Subcutaneous adipose tissue (tissue), 4 donors: ENCODE data around the gene ZBTB39. TPM values are rescaled to one million over a fixed set of nuclear protein-coding genes. Genes with fewer than 3 reads are reported as not detected.

Experiments
- total RNA-seq, 4 donors: library from RNA; depleted of rRNA; stranded (reverse); fragments of >200 nt; gene quantifications; one replicate each; pipeline ENCODE4 v1.1.0, GENCODE V29; 2016
- TF ChIP-seq, protein P1 (sequence below): fragments of 450-650 bp; IDR thresholded peaks from one replicate; pipeline ENCODE4 v1.5.1; 2016; ENCODE audit warnings: low read depth, mild to moderate bottlenecking, control low read depth, antibody characterized with exemption, moderate library complexity

ZBTB39 gene
- total RNA-seq, 4 donors from 2014 or later: 4.0 to 4.6 (median 4.4) TPM

DNA sequence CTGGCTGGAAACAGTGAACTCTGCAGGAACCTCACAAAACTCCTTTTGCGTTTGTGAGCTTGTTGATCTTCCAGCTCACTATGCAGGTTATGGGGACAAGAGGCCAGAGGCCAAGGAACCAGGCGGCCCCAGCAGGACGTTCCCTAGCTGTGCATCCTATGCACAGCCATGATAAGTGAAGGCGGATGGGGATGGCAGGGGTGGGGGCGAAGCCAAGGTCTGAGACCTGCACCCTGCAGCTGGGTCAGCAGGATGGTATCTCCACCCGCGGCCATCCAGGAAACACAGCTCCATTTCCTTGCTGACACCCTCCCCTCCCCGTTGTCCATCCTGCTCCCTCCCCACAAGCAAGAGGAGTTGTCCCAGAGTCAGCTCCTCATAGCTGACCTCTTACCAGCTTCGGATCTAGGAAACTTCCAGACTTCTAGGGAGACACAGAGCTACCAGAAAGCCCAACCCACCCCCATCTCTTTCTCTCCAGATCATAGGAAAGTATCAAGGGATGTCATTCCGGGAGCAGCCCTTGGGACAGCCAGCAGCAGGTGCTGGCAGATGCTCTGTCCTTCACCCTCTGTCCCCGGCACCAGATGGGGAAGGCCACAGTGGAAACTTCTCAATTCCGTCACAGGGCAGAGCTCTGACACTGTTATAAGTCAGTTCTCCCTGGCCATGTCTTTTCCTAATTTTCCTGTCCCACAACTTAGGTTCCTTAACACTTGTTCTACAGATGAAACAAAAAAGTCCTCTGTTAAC is 9.4 kb downstream of the ZBTB39 start:
- TF ChIP-seq, protein P1, sequence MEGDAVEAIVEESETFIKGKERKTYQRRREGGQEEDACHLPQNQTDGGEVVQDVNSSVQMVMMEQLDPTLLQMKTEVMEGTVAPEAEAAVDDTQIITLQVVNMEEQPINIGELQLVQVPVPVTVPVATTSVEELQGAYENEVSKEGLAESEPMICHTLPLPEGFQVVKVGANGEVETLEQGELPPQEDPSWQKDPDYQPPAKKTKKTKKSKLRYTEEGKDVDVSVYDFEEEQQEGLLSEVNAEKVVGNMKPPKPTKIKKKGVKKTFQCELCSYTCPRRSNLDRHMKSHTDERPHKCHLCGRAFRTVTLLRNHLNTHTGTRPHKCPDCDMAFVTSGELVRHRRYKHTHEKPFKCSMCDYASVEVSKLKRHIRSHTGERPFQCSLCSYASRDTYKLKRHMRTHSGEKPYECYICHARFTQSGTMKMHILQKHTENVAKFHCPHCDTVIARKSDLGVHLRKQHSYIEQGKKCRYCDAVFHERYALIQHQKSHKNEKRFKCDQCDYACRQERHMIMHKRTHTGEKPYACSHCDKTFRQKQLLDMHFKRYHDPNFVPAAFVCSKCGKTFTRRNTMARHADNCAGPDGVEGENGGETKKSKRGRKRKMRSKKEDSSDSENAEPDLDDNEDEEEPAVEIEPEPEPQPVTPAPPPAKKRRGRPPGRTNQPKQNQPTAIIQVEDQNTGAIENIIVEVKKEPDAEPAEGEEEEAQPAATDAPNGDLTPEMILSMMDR: no peak

DNA sequence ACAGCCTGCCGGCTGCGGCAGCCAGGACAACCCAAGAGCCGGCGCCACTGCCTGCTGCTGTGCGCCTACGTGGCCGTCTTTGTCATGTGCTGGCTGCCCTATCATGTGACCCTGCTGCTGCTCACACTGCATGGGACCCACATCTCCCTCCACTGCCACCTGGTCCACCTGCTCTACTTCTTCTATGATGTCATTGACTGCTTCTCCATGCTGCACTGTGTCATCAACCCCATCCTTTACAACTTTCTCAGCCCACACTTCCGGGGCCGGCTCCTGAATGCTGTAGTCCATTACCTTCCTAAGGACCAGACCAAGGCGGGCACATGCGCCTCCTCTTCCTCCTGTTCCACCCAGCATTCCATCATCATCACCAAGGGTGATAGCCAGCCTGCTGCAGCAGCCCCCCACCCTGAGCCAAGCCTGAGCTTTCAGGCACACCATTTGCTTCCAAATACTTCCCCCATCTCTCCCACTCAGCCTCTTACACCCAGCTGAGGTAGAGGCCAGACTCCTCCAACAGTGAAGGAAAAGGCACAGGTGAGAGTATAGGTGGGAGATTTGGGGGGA is 10.3 kb downstream of the ZBTB39 start:
- TF ChIP-seq, protein P1: no peak

DNA sequence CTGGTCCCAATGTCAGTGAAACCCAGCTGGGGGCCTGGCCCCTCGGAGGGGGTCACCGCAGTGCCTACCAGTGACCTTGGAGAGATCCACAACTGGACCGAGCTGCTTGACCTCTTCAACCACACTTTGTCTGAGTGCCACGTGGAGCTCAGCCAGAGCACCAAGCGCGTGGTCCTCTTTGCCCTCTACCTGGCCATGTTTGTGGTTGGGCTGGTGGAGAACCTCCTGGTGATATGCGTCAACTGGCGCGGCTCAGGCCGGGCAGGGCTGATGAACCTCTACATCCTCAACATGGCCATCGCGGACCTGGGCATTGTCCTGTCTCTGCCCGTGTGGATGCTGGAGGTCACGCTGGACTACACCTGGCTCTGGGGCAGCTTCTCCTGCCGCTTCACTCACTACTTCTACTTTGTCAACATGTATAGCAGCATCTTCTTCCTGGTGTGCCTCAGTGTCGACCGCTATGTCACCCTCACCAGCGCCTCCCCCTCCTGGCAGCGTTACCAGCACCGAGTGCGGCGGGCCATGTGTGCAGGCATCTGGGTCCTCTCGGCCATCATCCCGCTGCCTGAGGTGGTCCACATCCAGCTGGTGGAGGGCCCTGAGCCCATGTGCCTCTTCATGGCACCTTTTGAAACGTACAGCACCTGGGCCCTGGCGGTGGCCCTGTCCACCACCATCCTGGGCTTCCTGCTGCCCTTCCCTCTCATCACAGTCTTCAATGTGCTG is 11.0 kb downstream of the ZBTB39 start:
- TF ChIP-seq, protein P1: no peak

DNA sequence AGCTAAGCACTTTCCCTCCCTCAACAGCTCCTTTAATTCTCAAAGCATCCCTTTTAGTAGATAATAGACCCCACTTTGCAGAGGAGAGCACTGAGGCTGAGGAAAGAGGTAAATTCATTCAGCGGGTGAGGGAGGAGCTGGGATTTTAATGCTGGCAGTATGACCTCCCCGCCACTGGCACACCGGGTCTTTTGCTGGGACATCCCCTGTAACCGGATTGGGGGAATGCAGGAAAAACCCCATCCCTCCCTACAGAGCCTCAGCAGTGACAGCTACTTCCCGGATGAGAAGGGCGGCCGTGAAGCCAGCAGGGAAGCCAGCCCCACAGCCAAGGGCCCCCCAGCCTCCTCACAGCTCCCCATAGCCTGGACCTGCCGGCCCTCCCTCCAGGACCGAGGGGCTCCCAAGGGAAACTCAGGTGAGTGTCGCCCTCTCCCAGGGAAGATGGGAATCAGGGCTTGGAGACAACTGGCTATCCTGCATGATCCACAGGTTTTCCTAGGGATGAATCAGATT is 12.1 kb downstream of the ZBTB39 start:
- TF ChIP-seq, protein P1: no peak

DNA sequence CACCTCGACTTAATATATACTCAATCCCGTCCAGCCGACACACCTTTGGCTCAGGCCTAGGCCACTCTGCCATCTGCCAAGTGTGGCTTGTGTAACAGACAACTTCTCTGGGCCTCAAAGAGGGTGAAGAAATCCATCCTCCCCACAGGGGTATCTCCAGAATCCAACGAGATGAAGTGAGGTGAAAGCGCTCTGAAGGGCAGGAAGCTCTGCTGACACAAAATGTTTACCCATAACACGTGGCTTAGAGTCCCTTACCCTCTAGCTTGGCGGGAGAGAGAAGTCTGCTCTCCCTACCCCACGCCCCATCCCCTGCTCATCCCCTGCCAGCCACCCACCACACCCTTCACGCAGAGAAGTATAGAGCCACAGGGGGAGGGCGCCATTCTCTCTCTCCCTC is 13.0 kb downstream of the ZBTB39 start:
- TF ChIP-seq, protein P1: no peak

DNA sequence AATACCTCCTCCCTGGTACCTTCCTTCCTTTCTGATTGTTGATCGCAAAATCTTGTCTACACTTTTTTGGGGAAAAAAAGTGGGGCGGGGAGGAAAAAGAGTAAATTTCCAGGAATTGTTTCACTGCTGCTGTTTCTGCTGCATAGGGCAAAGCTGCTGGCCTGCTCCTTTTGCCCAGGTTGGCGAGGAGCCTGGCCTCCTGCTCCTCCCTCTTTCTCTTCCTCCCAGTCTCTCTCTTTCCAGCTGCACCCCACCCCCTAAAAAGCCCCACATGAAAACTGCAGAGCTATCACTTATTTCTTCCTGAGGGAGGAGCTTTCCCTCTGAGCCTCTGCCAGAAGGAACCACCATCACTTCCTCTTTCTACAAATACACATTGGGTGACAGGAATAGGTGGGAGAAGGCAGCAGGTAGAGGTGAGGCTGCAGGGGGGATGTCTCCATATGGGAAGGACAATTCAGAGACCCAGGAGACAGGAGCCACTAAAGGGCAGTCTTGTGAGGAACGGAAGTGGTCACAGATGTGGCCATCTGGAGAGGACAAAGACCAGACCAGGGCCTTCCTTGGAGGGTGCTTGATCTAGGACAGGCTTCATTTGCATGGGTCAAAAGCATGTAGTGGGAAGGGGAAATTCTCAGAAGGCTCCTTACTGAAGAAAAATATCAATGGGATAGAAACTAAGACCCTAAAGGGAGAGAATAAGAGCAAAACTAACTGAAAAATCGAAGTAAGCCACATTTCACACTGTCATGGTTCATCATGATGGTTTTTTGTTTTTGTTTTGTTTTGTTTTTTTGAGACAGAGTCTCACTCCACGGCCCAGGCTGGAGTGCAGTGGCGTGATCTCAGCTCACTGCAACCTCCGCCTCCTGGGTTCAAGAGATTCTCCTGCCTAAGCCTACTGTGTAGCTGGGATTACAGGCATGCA is 14.8 kb downstream of the ZBTB39 start:
- TF ChIP-seq, protein P1: no peak
